ENCODE results near the gene HOXA7. TPM values are rescaled to one million over a fixed set of nuclear protein-coding genes. Genes with fewer than 3 reads are reported as not detected.

HOXA7 gene
- total and polyA plus RNA-seq, 10 of the 15 experiments (the other 5 are each of a cell fraction or from before 2014, with no cell fraction given) = not detected

DNA sequence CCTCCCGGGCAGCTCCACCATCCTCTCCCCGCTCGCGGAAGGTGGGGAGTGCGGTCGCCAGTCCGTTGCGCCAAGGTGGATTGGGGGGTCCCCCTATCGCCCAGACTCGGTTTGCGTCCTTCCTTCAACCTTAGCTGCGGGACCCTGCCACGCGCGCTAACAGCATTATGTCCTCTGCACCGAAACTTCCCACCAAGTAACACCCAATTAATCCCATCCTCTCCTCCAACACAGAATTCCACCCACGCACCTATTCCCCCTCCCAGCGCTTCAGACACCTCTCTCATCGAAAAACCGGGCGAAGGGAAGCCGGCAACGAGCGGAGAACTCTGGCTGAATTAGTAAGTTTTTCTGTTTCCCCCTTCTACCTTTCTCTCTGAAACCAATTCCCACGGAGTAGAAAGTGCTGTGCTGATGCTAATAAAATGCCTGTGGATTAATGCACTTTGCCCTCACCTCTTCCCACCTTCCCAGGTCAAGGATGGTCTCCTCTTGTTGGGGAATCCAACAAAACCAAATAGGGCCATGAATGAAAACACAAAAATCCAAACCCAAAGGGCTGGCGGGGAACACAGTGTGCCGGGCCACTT is 5.0 kb downstream of the HOXA7 start:
- no peaks in the 10 kb centered on the region; the same call in 1 of the 2 replicates for H3K4me1 ChIP-seq (ENCODE audit: control insufficient read depth, insufficient read depth, low read length)
- ChIA-PET CTCF (interaction anchor here (0.8 to 5.5 kb wide), 16 partner anchors 8 to 1257 kb away, joined by 3 to 38 read pairs (median 6); no protein-coding TSS in a partner anchor), POLR2A (no interaction called here), RAD21 (ENCODE audit: unreplicated experiment) (interaction anchor here (0.8 to 2.8 kb wide), 9 partner anchors 17 to 782 kb away, joined by 3 to 10 read pairs (median 4); partner anchors contain the start of gene HOXA1), SMC1A (ENCODE audit: uncharacterized antibody, unreplicated experiment) (interaction anchor here (1.1 to 3.2 kb wide), 9 partner anchors 8 to 1259 kb away, joined by 3 to 17 read pairs (median 4); partner anchors contain the start of gene SKAP2)
- peak overlapping the region; percentile 77; the same call in 1 of the 2 replicates for H2AFZ ChIP-seq (ENCODE audit: control insufficient read depth, low read depth, low read length)
- H3K79me2 ChIP-seq (ENCODE audit: control insufficient read depth, insufficient read depth, low read length) = no peaks in the 10 kb centered on the region
- H3K27ac ChIP-seq (ENCODE audit: control insufficient read depth, insufficient read depth) = no peak overlapping the region
- no peak for DNase-seq (ENCODE audit: low read depth, low spot score)
- TF ChIP-seq CTCF (IDR thresholded peaks at IDR 0.05 in 2 of 3, conservative IDR thresholded peaks at IDR 0.05 in 1 of 3; ENCODE audit: control insufficient read depth in 2 of 3, extremely low read depth in 1 of 3, insufficient read depth in 1 of 3, low read depth in 3 of 3, low read length in 3 of 3) (peak in 1 of 3 experiments; percentile 6; a peak in 1 of 6 replicates), EGR1 (IDR thresholded peaks at IDR 0.05; ENCODE audit: borderline replicate concordance in 1 of 2, low read depth in 2 of 2, low read length in 2 of 2) (0 out of 3 replicates have a peak, but pooled peaks of 1 of the 2 experiments have one; percentile 10), STAT3 (IDR thresholded peaks at IDR 0.05; ENCODE audit: low read depth, low read length) (no peak)
- peak overlapping the region; percentile 91 for H3K4me2 ChIP-seq (ENCODE audit: control insufficient read depth, insufficient read depth)
- peak overlapping the region; percentile 67 for H3K4me3 ChIP-seq
- WGBS (ENCODE audit: insufficient coverage, insufficient replicate concordance, low lambda C conversion rate, missing lambda C conversion rate) = under 1% methylated on average over 27 of the region's 27 CpGs
- ATAC-seq = no peak
- H3K9ac ChIP-seq (ENCODE audit: control insufficient read depth, insufficient read depth, low read length) = no peak overlapping the region
- no TSS peak for BruUV-seq (replicated peaks)
- FAIRE-seq = no peak
- H3K27me3 ChIP-seq (replicated peaks in 1 of 2; ENCODE audit: control insufficient read depth in 2 of 2, insufficient read depth in 2 of 2, low read length in 1 of 2) = peaks cover 20 to 63% of the 10 kb centered on the region in 2 experiments
- no peaks in the 10 kb centered on the region; the same call in 2 of the 3 replicates for H3K9me3 ChIP-seq (replicated peaks; ENCODE audit: control insufficient read depth, insufficient read depth, low read length)
- H4K20me1 ChIP-seq (ENCODE audit: control insufficient read depth, insufficient read depth) = no peaks in the 10 kb centered on the region
- intact Hi-C loops (cut with micrococcal nuclease; ENCODE audit: unreplicated experiment) (no loop called here), in situ Hi-C loops (cut with MboI) (loop anchor here (25.0 kb wide), 1 partner anchor 1064 kb away; no protein-coding TSS in a partner anchor)
- no peaks in the 10 kb centered on the region for H3K36me3 ChIP-seq (ENCODE audit: control insufficient read depth in 2 of 2, insufficient read depth in 2 of 2, low read length in 1 of 2)
